ENCODE measurements around the gene EXTL2.

Gene EXTL2

DNA sequence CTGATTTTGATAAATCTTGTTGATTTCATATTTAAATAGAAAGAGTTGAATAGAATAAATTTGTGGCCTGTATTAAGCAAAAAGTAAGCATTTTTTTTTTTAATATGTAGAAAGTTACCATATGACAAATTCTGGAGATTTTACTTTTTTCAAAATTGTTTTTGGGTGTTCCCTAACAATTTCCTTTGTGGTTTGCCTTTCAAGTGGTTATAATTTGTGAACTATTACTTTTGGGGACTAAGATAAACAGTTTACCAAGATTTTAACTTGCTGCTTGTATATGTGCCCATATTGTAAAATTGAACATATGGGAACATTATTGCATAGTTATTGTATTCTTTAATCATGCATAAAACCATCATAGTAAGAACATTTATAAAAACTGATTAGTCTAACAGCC is 35.9 kb upstream of the EXTL2 start (continued):
- TF ChIP-seq ZNF548 (tag by site-specific recombination; IDR thresholded peaks at IDR 0.05) (no peak), ZNF777 (tag by site-specific recombination; IDR thresholded peaks at IDR 0.05; ENCODE audit: borderline replicate concordance) (no peak), ZXDB (tag by site-specific recombination; IDR thresholded peaks at IDR 0.05) (no peak), KLF8 (tag by site-specific recombination; IDR thresholded peaks at IDR 0.05) (no peak)

DNA sequence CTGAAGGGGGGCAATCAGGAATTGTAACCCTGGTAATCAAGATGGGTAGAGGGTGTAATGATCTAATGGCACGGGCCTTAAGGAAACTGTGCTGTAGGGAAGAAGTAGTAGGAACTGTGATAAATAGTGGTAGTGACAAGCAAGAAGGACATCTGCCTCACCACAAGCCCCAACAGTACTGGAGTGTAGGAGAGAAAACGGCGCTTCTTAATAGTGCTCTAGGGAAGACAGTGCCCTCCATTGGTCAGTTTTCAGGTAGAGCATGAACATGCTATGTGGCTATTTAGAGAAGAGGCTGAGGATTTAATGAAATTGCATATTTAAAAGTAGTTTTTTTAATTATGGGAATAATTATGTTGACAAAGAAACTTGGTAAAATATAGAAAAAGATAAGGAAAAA is 33.5 kb upstream of the EXTL2 start:
- H3K4me1 ChIP-seq (ENCODE audit: control insufficient read depth, insufficient read depth, low read length), result no peaks in the 10 kb centered on the region
- H3K36me3 ChIP-seq (ENCODE audit: control insufficient read depth in 2 of 2, insufficient read depth in 1 of 2, low read length in 2 of 2), result peaks cover 0 to 37% of the 10 kb centered on the region in 2 experiments; a peak in 2 of 3 replicates
- no peak overlapping the region for H3K4me3 ChIP-seq (ENCODE audit: low read depth, low read length)
- H3K27ac ChIP-seq (ENCODE audit: extremely low read depth, low read depth, low read length), result no peak overlapping the region
- ChIA-PET POLR2A (no interaction called here), CTCF (interaction anchor here (1.2 kb wide), 1 partner anchor 360 kb away, joined by 5 read pairs; no protein-coding TSS in a partner anchor)
- no peaks in the 10 kb centered on the region for H3K9me3 ChIP-seq (ENCODE audit: control insufficient read depth, insufficient read depth, low read depth, low read length)
- TF ChIP-seq ZNF24 (tag by site-specific recombination; IDR thresholded peaks at IDR 0.05), result no peak
- TF ChIP-seq GLI4 (tag by site-specific recombination; IDR thresholded peaks at IDR 0.05), result no peak
- TF ChIP-seq SCRT2 (tag by site-specific recombination; IDR thresholded peaks at IDR 0.05), result no peak
- no peak for TF ChIP-seq ZNF558 (tag by site-specific recombination; IDR thresholded peaks at IDR 0.05)
- TF ChIP-seq ZNF501 (tag by site-specific recombination; IDR thresholded peaks at IDR 0.05), result no peak
- TF ChIP-seq ZNF692 (tag by site-specific recombination; IDR thresholded peaks at IDR 0.05), result no peak
- TF ChIP-seq EGR2 (tag by site-specific recombination; IDR thresholded peaks at IDR 0.05; ENCODE audit: low read depth), result no peak
- no peak for TF ChIP-seq ZEB2 (tag by site-specific recombination; IDR thresholded peaks at IDR 0.05)
- TF ChIP-seq ZNF785 (tag by site-specific recombination; IDR thresholded peaks at IDR 0.05), result no peak
- no peak for TF ChIP-seq ZNF138 (tag by site-specific recombination; IDR thresholded peaks at IDR 0.05; ENCODE audit: borderline replicate concordance)
- TF ChIP-seq ZNF571 (tag by site-specific recombination; IDR thresholded peaks at IDR 0.05), result no peak
- TF ChIP-seq, protein P1, sequence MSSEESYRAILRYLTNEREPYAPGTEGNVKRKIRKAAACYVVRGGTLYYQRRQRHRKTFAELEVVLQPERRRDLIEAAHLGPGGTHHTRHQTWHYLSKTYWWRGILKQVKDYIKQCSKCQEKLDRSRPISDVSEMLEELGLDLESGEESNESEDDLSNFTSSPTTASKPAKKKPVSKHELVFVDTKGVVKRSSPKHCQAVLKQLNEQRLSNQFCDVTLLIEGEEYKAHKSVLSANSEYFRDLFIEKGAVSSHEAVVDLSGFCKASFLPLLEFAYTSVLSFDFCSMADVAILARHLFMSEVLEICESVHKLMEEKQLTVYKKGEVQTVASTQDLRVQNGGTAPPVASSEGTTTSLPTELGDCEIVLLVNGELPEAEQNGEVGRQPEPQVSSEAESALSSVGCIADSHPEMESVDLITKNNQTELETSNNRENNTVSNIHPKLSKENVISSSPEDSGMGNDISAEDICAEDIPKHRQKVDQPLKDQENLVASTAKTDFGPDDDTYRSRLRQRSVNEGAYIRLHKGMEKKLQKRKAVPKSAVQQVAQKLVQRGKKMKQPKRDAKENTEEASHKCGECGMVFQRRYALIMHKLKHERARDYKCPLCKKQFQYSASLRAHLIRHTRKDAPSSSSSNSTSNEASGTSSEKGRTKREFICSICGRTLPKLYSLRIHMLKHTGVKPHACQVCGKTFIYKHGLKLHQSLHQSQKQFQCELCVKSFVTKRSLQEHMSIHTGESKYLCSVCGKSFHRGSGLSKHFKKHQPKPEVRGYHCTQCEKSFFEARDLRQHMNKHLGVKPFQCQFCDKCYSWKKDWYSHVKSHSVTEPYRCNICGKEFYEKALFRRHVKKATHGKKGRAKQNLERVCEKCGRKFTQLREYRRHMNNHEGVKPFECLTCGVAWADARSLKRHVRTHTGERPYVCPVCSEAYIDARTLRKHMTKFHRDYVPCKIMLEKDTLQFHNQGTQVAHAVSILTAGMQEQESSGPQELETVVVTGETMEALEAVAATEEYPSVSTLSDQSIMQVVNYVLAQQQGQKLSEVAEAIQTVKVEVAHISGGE (tag by site-specific recombination; conservative IDR thresholded peaks at IDR 0.05; ENCODE audit: low read depth), result no peak
- TF ChIP-seq ZNF175 (tag by site-specific recombination; IDR thresholded peaks at IDR 0.05), result no peak
- TF ChIP-seq WT1 (tag by site-specific recombination; IDR thresholded peaks at IDR 0.05), result no peak
- no peak for TF ChIP-seq ZNF624 (tag by site-specific recombination; IDR thresholded peaks at IDR 0.05)
- no peak for TF ChIP-seq KLF16 (tag by site-specific recombination; IDR thresholded peaks at IDR 0.05)
- TF ChIP-seq ZFP69B (tag by site-specific recombination; IDR thresholded peaks at IDR 0.05), result no peak
- no peak for TF ChIP-seq SP3 (tag by site-specific recombination; IDR thresholded peaks at IDR 0.05)
- TF ChIP-seq ZNF354C (tag by site-specific recombination; IDR thresholded peaks at IDR 0.05; ENCODE audit: borderline replicate concordance, low read depth), result no peak
- no peak for TF ChIP-seq SALL2 (tag by site-specific recombination; IDR thresholded peaks at IDR 0.05; ENCODE audit: borderline replicate concordance)
